Hepatocyte (in vitro differentiated cells): ENCODE data around the gene IL17RC. TPM values are rescaled to one million over a fixed set of nuclear protein-coding genes. Genes with fewer than 3 reads are reported as not detected.

Experiments used
- DNase-seq: peaks from one replicate; pipeline ENCODE4 v3.0.0-alpha.2; 2016; ENCODE audit warnings: low spot score
- H2AFZ ChIP-seq: fragments of 200-600 bp; sonication (generic); 2 replicates; pipeline ENCODE4 v1.6.0; 2016; ENCODE audit warnings: antibody characterized with exemption, mild to moderate bottlenecking
- H3K27ac ChIP-seq: fragments of 200-600 bp; sonication (generic); 2 replicates; pipeline ENCODE4 v1.5.1; 2016; ENCODE audit warnings: mild to moderate bottlenecking
- H3K27me3 ChIP-seq: fragments of 200-600 bp; sonication (generic); 2 replicates; pipeline ENCODE4 v1.6.1; 2016
- H3K36me3 ChIP-seq: fragments of 200-600 bp; sonication (generic); replicated peaks from 2 replicates; pipeline ENCODE4 v1.5.1; 2016; ENCODE audit warnings: low read depth; ENCODE audit not compliant: insufficient read depth
- H3K4me1 ChIP-seq: fragments of 200-600 bp; sonication (generic); 2 replicates; pipeline ENCODE4 v1.5.1; 2016; ENCODE audit warnings: mild to moderate bottlenecking, moderate library complexity; ENCODE audit not compliant: insufficient read depth
- H3K4me2 ChIP-seq: fragments of 200-600 bp; sonication (generic); 2 replicates; pipeline ENCODE4 v1.6.0; 2016
- H3K4me3 ChIP-seq: fragments of 200-600 bp; sonication (generic); 2 replicates; pipeline ENCODE4 v1.5.1; 2016; ENCODE audit warnings: mild to moderate bottlenecking
- H3K79me2 ChIP-seq: fragments of 200-600 bp; sonication (generic); 2 replicates; pipeline ENCODE4 v1.6.0; 2017; ENCODE audit warnings: mild to moderate bottlenecking
- H3K9me2 ChIP-seq: fragments of 200-600 bp; sonication (generic); replicated peaks from 2 replicates; pipeline ENCODE4 v1.6.0; 2017; ENCODE audit warnings: mild to moderate bottlenecking; ENCODE audit not compliant: insufficient read depth
- H3K9me3 ChIP-seq: fragments of 200-600 bp; sonication (generic); 2 replicates; pipeline ENCODE4 v1.5.1; 2016; ENCODE audit warnings: low read depth, mild to moderate bottlenecking
- H4K20me1 ChIP-seq: fragments of 200-600 bp; sonication (generic); 2 replicates; pipeline ENCODE4 v1.6.0; 2016; ENCODE audit warnings: mild to moderate bottlenecking; ENCODE audit not compliant: insufficient read depth, poor library complexity, severe bottlenecking
- CTCF ChIP-seq: fragments of 200-600 bp; sonication (generic); IDR thresholded peaks from 2 replicates; pipeline ENCODE4 v1.5.1; 2016; ENCODE audit warnings: antibody characterized with exemption, mild to moderate bottlenecking; ENCODE audit not compliant: poor library complexity
- EZH2 ChIP-seq: fragments of 200-600 bp; sonication (generic); IDR thresholded peaks from 2 replicates; pipeline ENCODE4 v1.6.1; 2016; ENCODE audit warnings: antibody characterized with exemption, mild to moderate bottlenecking, borderline replicate concordance
- EZH2phosphoT487 ChIP-seq: fragments of 200-600 bp; sonication (generic); IDR thresholded peaks from one replicate; pipeline ENCODE4 v1.6.1; 2018; ENCODE audit warnings: antibody characterized with exemption, mild to moderate bottlenecking, low read depth, moderate library complexity; ENCODE audit not compliant: unreplicated experiment, severe bottlenecking
- WGBS: methylation state at CpG from one replicate; pipeline ENCODE4 v1.1.6; 2016; ENCODE audit warnings: low lambda C conversion rate; ENCODE audit errors: missing lambda C conversion rate; 5-methylcytosine and 5-hydroxymethylcytosine counted together
- polyA plus RNA-seq: library from polyadenylated mRNA; unstranded; fragments of >200 nt; fragmentation: Nextera tagmentation; extraction: Ambion mirVana; gene quantifications from 2 replicates; pipeline ENCODE4 v1.2.1, GENCODE V29; 2016
- total RNA-seq: library from RNA; depleted of rRNA; stranded (reverse); fragments of >200 nt; gene quantifications from 2 replicates; pipeline ENCODE4 v1.2.3, GENCODE V29; 2014

IL17RC gene
- total and polyA plus RNA-seq, 2 experiments from 2014 or later, result 27.3 to 47.8 TPM

- H2AFZ ChIP-seq, result no peak overlapping the region
- H3K27ac ChIP-seq, result no peak overlapping the region
These were observed 7.5 kb upstream of the IL17RC start for GRCh38 chr3:9909221-9910013.

GRCh38 chr3:9911863-9912262 is 5.0 kb upstream of the IL17RC start:
- WGBS, result 83% methylated on average over 8 of the region's 8 CpGs
- no peak overlapping the region for H3K4me3 ChIP-seq
- no peaks in the 10 kb centered on the region for H3K36me3 ChIP-seq
- H4K20me1 ChIP-seq, result no peaks in the 10 kb centered on the region
- H3K4me2 ChIP-seq, result no peak overlapping the region
- TF ChIP-seq EZH2, result no peak
- no peak for TF ChIP-seq EZH2phosphoT487
- TF ChIP-seq CTCF, result no peak
- no peaks in the 10 kb centered on the region for H3K9me3 ChIP-seq
- no peaks in the 10 kb centered on the region for H3K79me2 ChIP-seq
- DNase-seq, result no peak
- peaks cover 32% of the 10 kb centered on the region for H3K4me1 ChIP-seq
- H3K27ac ChIP-seq, result no peak overlapping the region
- no peaks in the 10 kb centered on the region for H3K9me2 ChIP-seq
- no peak overlapping the region for H2AFZ ChIP-seq
- no peaks in the 10 kb centered on the region for H3K27me3 ChIP-seq

More at GRCh38 chr3:9909221-9910013, 7.5 kb upstream of the IL17RC start:
- 93% methylated on average over 7 of the region's 7 CpGs for WGBS
- Histone ChIP-seq H3K4me1 (peaks cover 18% of the 10 kb centered on the region), H3K27me3 (no peaks in the 10 kb centered on the region), H3K4me2 (no peak overlapping the region), H3K9me3 (no peaks in the 10 kb centered on the region), H3K79me2 (peaks cover 3% of the 10 kb centered on the region), H3K36me3 (no peaks in the 10 kb centered on the region), H4K20me1 (no peaks in the 10 kb centered on the region), H3K4me3 (no peak overlapping the region), H3K9me2 (no peaks in the 10 kb centered on the region)
- TF ChIP-seq EZH2 (no peak), CTCF (no peak), EZH2phosphoT487 (no peak)
- DNase-seq, result no peak

GRCh38 chr3:9912294-9912935 is 4.5 kb upstream of the IL17RC start:
- no peaks in the 10 kb centered on the region for H3K9me2 ChIP-seq
- H3K79me2 ChIP-seq, result peaks cover 1% of the 10 kb centered on the region
- no peak overlapping the region for H3K27ac ChIP-seq
- TF ChIP-seq EZH2phosphoT487, result no peak
- no peak for TF ChIP-seq EZH2
- no peak for TF ChIP-seq CTCF
- no peak overlapping the region for H3K4me2 ChIP-seq
- H3K4me3 ChIP-seq, result no peak overlapping the region
- no peaks in the 10 kb centered on the region for H3K27me3 ChIP-seq
- WGBS, result 84% methylated on average over 7 of the region's 7 CpGs
- peaks cover 36% of the 10 kb centered on the region for H3K4me1 ChIP-seq
- no peaks in the 10 kb centered on the region for H3K9me3 ChIP-seq
- H3K36me3 ChIP-seq, result no peaks in the 10 kb centered on the region
- H4K20me1 ChIP-seq, result no peaks in the 10 kb centered on the region
- no peak overlapping the region for H2AFZ ChIP-seq
- no peak for DNase-seq
